Ovary (tissue), 3 donors: ENCODE data around the gene SH2B3.

Source experiments
- EP300 ChIP-seq: sonication (generic); formaldehyde crosslinking; IDR thresholded peaks from one replicate; pipeline ENCODE4 v1.6.1; 2017; ENCODE audit warnings: antibody characterized with exemption
- POLR2A ChIP-seq: fragments of 450-650 bp; IDR thresholded peaks from one replicate; pipeline ENCODE4 v1.6.1; 2017; ENCODE audit warnings: antibody characterized with exemption, mild to moderate bottlenecking, moderate library complexity
- TF ChIP-seq, protein P1 (sequence below), 3 donors: fragments of 450-650 bp in 2 of 3; fragments of 200-600 bp in 1 of 3; IDR thresholded peaks; one replicate each; pipeline versions ENCODE4 v1.5.1 to v1.8.0; 2016 to 2022; ENCODE audit warnings: antibody characterized with exemption in 3 of 3, mild to moderate bottlenecking in 1 of 3
- donor health status: DM: no; HTN: no; CAD: no.

DNA sequence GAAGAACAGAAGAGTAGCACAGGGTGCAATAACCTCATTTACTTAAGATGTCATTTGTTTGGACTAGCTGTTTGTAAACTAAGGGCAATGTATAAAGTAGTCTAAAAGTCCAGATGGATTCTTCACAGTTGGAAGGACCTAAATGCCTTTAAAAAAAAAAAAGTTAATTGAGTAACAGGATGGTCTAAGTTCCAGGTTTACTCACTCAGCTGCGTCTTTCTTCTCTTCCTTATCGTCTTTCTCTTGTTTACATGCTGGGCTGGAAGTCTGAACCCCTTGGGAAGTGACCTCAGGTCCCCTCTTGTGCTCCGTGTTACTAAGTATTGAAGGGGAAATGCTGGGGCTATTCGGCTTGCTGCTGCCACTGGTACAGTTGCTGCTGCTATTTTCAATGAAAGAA is 82.5 kb downstream of the SH2B3 start:
- TF ChIP-seq, protein P1, sequence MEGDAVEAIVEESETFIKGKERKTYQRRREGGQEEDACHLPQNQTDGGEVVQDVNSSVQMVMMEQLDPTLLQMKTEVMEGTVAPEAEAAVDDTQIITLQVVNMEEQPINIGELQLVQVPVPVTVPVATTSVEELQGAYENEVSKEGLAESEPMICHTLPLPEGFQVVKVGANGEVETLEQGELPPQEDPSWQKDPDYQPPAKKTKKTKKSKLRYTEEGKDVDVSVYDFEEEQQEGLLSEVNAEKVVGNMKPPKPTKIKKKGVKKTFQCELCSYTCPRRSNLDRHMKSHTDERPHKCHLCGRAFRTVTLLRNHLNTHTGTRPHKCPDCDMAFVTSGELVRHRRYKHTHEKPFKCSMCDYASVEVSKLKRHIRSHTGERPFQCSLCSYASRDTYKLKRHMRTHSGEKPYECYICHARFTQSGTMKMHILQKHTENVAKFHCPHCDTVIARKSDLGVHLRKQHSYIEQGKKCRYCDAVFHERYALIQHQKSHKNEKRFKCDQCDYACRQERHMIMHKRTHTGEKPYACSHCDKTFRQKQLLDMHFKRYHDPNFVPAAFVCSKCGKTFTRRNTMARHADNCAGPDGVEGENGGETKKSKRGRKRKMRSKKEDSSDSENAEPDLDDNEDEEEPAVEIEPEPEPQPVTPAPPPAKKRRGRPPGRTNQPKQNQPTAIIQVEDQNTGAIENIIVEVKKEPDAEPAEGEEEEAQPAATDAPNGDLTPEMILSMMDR (IDR thresholded peaks at IDR 0.05) = no peak
- TF ChIP-seq POLR2A (no peak), EP300 (no peak)
